K562 (cell line): ENCODE results near the gene TMEM131. TPM values are rescaled to one million over a fixed set of nuclear protein-coding genes. Genes with fewer than 3 reads are reported as not detected.

Experiments used
- ETV1 ChIP-seq: fragments of 450-650 bp; conservative IDR thresholded peaks from 2 replicates; pipeline ENCODE4 v1.6.1; 2016; ENCODE audit warnings: missing genetic modification characterization, control low read depth, low read depth, missing compliant biosample characterization
- GATA2 ChIP-seq: sonication (generic); formaldehyde crosslinking; IDR thresholded peaks from 2 replicates; pipeline ENCODE4 v1.4.0; 2020; ENCODE audit warnings: mild to moderate bottlenecking, missing genetic modification reagents
- HMG20B ChIP-seq: fragments of 250-450 bp; sonication (Bioruptor Pico); IDR thresholded peaks from 2 replicates; pipeline ENCODE4 v1.5.0; 2021; ENCODE audit warnings: mild to moderate bottlenecking
- JUNB ChIP-seq: fragments of 450-650 bp; formaldehyde crosslinking; conservative IDR thresholded peaks from 2 replicates; pipeline ENCODE4 v1.4.0; 2020; ENCODE audit warnings: mild to moderate bottlenecking
- MCM5 ChIP-seq: fragments of 450-650 bp; IDR thresholded peaks from 2 replicates; pipeline ENCODE4 v1.6.1; 2016; ENCODE audit warnings: low read depth
- MCM7 ChIP-seq, 2 experiments: fragments of 450-650 bp; IDR thresholded peaks; 2 replicates each; pipeline ENCODE4 v1.6.1; 2016 to 2018
- MEF2D ChIP-seq: conservative IDR thresholded peaks from 2 replicates; pipeline ENCODE4 v1.6.1; 2016; ENCODE audit warnings: low read depth, missing genetic modification characterization, missing compliant biosample characterization
- MNT ChIP-seq, 2 experiments: fragments of 450-650 bp; conservative IDR thresholded peaks; 2 replicates each; pipeline ENCODE4 v1.6.1; 2017; ENCODE audit warnings: mild to moderate bottlenecking in 2 of 2, moderate library complexity in 2 of 2
- MTA2 ChIP-seq: fragments of 450-650 bp; IDR thresholded peaks from 2 replicates; pipeline ENCODE4 v1.6.1; 2016; ENCODE audit warnings: low read depth
- NCOA6 ChIP-seq: fragments of 450-650 bp; IDR thresholded peaks from 2 replicates; pipeline ENCODE4 v1.6.1; 2017; ENCODE audit warnings: mild to moderate bottlenecking
- NFIC ChIP-seq: fragments of 450-650 bp; IDR thresholded peaks from 2 replicates; pipeline ENCODE4 v1.6.1; 2017; ENCODE audit warnings: mild to moderate bottlenecking, inconsistent platforms
- PHF21A ChIP-seq: fragments of 450-650 bp; IDR thresholded peaks from 2 replicates; pipeline ENCODE4 v1.6.1; 2017; ENCODE audit warnings: low read depth, borderline replicate concordance
- POLR2AphosphoS2 ChIP-seq: IDR thresholded peaks from 2 replicates; pipeline ENCODE4 v1.6.1; 2012; ENCODE audit warnings: low read length, improper control_type of control experiment
- RBM15 ChIP-seq: fragments of 200-400 bp; formaldehyde crosslinking; IDR thresholded peaks from 2 replicates; pipeline ENCODE4 v1.6.1; 2018; ENCODE audit warnings: mild to moderate bottlenecking, low read length, moderate library complexity; ENCODE audit not compliant: insufficient read depth
- TRIM24 ChIP-seq, 2 experiments: fragments of 450-650 bp; IDR thresholded peaks; 2 replicates each; pipeline ENCODE4 v1.6.1; 2016
- VEZF1 ChIP-seq: fragments of 200-800 bp; sonication (Bioruptor generic); IDR thresholded peaks from 2 replicates; pipeline ENCODE4 v1.6.1; 2017; ENCODE audit warnings: missing genetic modification characterization, missing compliant biosample characterization
- XRCC5 ChIP-seq: fragments of 200-400 bp; formaldehyde crosslinking; IDR thresholded peaks from 2 replicates; pipeline ENCODE4 v1.6.1; 2017; ENCODE audit warnings: low read depth, mild to moderate bottlenecking, low read length
- ZC3H11A ChIP-seq: IDR thresholded peaks from 2 replicates; pipeline ENCODE4 v1.6.1; 2012; ENCODE audit warnings: low read depth, low read length, improper control_type of control experiment
- ZNF134 ChIP-seq: fragments of 250-450 bp; sonication (Bioruptor Pico); conservative IDR thresholded peaks from 2 replicates; pipeline ENCODE4 v1.4.0; 2020
- ZNF23 ChIP-seq: fragments of 250-450 bp; sonication (Bioruptor Pico); IDR thresholded peaks from 2 replicates; pipeline ENCODE4 v1.4.0; 2020; ENCODE audit warnings: mild to moderate bottlenecking
- ZNF507 ChIP-seq: conservative IDR thresholded peaks from 2 replicates; pipeline ENCODE4 v1.6.1; 2017; ENCODE audit warnings: missing genetic modification characterization, missing compliant biosample characterization
- ZNF511 ChIP-seq: sonication (generic); formaldehyde crosslinking; IDR thresholded peaks from 2 replicates; pipeline ENCODE4 v1.8.0; 2022; ENCODE audit warnings: mild to moderate bottlenecking, missing genetic modification reagents
- ZNF584 ChIP-seq: fragments of 200-800 bp; sonication (Bioruptor generic); IDR thresholded peaks from 2 replicates; pipeline ENCODE4 v1.6.1; 2016; ENCODE audit warnings: low read depth, mild to moderate bottlenecking, missing genetic modification characterization, missing compliant biosample characterization
- ZNF609 ChIP-seq: sonication (generic); formaldehyde crosslinking; IDR thresholded peaks from 2 replicates; pipeline ENCODE4 v1.8.1; 2023; ENCODE audit warnings: missing genetic modification reagents, mild to moderate bottlenecking, borderline replicate concordance
- polyA plus RNA-seq, 8 experiments: library from polyadenylated mRNA; depleted of rRNA in 4 of 8; stranded (reverse) in 5 of 8; unstranded in 3 of 8; fragments of >200 nt; fragmentation: Nextera tagmentation in 2 of 8; fragmentation: Illumina TruSeq in 1 of 8; extraction: Ambion mirVana in 2 of 8; extraction: Trizol in 1 of 8; gene quantifications; 2 replicates each; pipeline versions ENCODE4 v1.2.1 to v1.2.3, GENCODE V29; 2011 to 2014; ENCODE audit warnings: inconsistent platforms in 1 of 8, missing spikeins in 1 of 8
- total RNA-seq, 7 experiments: library from RNA; depleted of rRNA in 6 of 7; stranded (reverse); fragments of >200 nt in 6 of 7; fragmentation: Illumina TruSeq in 2 of 7; extraction: Trizol in 2 of 7; gene quantifications; 2 replicates each; pipeline versions ENCODE4 v1.2.1 to v1.2.3, GENCODE V29; 2011 to 2021; ENCODE audit warnings: low replicate concordance in 1 of 7

TMEM131 gene
- total and polyA plus RNA-seq, 9 of the 15 experiments (the other 6 are each of a cell fraction or from before 2014, with no cell fraction given): 2.5 to 21.1 (median 12.4) TPM

- TF ChIP-seq MEF2D (tag) (no peak), ZC3H11A (no peak), POLR2AphosphoS2 (no peak), HMG20B (CRISPR knock-in tag) (no peak), ZNF609 (no peak), MNT (conservative IDR thresholded peaks at IDR 0.05) (no peak), PHF21A (no peak), XRCC5 (no peak), MCM7 (IDR thresholded peaks at IDR 0.05) (no peak), ZNF134 (no peak), NCOA6 (no peak), ZNF23 (CRISPR knock-in tag) (no peak), TRIM24 (IDR thresholded peaks at IDR 0.05) (0 out of 4 replicates have a peak, but pooled peaks of 1 of the 2 experiments have one; percentile 9), ZNF511 (CRISPR knock-in tag) (no peak), GATA2 (CRISPR knock-in tag) (no peak), MTA2 (no peak), ZNF584 (CRISPR knock-in tag) (0 out of 2 replicates have a peak, but pooled peaks have one; percentile 39), ZNF507 (no peak), NFIC (no peak), MCM5 (no peak), RBM15 (no peak), JUNB (CRISPR knock-in tag) (no peak), ETV1 (tag) (peak; percentile 42; the same call in 1 of the 2 replicates), VEZF1 (no peak)
Measured at GRCh38 chr2:97870396-97870843, 125.3 kb downstream of the TMEM131 start (continued).
